Esophagus mucosa (tissue), 1 donor: ENCODE results near the gene CTU1. TPM values are rescaled to one million over a fixed set of nuclear protein-coding genes. Genes with fewer than 3 reads are reported as not detected.
"Not testable (repeated sequence)": the region's sequence is repeated elsewhere in the genome, so short reads cannot be mapped to it uniquely, and the experiment has no call there.

Source experiments
- ATAC-seq: fragments of 200-7000 bp; cut with Tn5 transposase; one replicate; pipeline ENCODE4 v1.9.1; 2020
- total RNA-seq: library from RNA; stranded (reverse); gene quantifications from one replicate; pipeline ENCODE4 v1.2.4, GENCODE V29; 2023
- donor health status: DM: yes; HTN: yes; CAD: no.

CTU1 gene
- total RNA-seq = 5.3 TPM

DNA sequence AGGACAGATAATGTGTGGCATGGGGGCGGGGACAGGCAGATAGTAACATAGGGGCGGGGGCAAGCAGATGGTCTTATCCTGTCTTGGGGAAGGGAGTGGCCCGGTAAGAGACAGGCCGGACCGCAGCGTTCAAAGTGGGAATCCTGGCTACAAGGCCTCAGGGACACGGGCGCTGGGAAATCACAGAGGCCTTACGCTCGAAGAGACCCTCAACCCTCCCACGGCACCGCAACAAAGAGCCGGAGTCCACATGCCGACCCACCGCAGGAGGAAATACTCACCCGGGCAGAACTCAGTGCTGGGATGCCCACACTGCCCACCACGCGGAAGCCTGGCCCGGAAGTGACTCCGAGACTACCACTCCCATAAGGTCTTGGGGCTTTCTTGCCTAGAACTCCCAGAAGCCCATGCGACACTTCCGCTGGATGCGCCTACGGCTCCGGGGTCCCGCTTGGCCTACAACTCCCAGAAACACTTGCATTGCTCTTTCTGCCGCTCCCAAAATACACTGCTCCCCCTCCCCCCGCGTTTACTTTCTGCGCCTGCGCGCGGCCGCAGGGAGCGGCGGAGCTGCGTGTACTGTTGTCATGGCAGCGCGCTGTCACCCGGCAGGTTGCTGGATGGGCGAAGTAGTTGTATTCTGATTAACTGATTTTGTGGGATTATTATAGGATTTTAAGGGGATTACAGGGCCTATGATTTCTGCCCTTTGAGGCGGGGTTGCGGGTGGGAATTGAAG is at the start of gene CTU1:
Gene CTU1, minus strand, starts transcription at position 344 of the 739 bp plus-strand sequence. CDS start 3,840 bp downstream, outside the sequence.
- ATAC-seq = peak; percentile 92

DNA sequence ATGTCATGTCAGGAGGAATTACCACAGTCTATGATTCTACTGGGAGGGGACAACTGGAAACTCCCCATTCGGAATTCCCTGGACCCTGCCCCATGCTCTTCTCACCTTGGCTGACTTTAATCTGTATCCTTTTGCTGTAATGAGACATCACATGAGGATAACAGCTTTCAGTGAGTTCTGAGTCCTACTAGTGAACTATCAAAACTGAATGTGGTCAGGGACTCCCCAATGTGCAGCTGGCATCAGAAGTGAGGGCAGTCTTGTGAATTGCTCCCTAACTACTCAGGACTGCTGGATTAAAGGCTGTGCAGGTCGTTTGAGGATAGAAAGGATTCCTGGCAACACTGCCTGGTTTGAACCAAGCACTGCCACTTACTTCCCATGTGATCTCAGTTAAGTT is 49.1 kb upstream of the CTU1 start:
- ATAC-seq = no peak

DNA sequence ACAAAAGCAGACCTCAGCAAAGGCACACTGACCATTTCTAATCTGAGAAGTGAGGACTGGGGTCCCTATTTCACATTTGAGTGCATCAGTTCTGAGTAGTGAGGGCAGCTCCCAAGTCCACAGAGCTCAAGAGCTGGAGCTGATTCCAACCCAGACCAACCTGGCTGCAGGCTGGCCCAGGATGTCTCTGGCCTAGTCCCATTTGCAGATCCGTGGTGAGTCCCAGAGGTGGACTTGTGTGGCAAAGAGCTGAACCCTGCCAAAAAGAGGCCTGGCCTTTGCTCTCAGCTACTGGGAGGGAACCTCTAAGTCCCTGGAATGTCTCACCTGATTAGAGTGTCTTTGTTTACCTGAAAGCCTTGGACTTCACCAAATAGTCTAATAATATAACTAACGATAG is 48.5 kb upstream of the CTU1 start:
- no peak for ATAC-seq

DNA sequence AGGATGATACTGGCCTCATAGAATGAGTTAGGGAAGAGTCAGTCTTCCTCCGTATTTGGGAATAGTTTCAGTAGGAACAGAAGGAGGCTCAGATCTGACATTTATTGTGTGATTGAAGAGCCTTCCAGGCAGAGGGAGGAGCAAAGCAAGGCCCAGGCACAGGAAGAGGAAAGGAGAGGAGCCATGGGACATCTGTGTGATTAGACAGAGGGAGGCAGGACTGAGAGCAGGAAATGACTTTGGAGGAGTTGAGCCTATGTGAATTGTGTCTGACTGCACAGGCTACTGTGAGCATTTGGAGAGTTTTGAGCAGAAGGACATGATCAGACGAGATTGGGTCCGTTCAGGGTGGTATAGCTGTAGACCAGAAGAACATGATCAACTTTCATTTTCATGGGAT is 42.4 kb upstream of the CTU1 start:
- no peak for ATAC-seq

DNA sequence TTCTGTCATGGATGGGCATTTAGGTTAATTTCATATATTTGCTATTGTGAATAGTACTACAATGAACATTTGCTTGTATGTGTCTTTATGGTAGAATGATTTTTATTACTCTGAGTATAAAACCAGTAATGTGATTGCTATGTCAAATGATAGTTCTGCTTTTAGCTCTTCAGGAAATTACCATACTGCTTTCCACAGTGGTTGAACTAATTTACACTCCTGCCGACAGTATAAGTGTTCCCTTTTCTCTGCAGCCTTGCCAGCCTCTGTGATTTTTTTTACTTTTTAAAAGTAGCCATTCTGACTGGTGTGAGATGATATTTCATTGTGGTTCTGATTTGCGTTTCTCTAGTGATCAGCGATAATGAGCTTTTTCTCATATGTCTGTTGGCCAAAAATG is 40.4 kb upstream of the CTU1 start:
- ATAC-seq = no peak

DNA sequence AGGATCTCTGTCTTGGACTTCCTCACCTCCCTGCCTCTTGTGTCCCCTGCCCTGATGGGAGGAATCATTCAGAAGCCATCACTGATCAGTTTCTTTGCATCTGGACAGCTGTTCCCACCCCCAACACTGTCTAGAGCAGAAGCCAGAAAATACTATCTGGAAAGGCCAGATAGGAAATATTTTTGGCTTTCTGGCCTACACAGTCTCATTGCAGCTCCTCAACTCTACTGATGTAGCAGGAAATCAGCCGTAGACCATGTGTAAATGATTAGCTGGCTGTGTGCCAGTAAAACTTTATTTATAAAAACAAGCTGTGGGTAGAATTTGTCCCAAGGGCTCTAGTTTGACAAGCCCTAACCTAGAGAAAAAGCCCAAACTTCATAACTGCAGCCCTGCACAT is 39.5 kb upstream of the CTU1 start:
- no peak for ATAC-seq

GRCh38 chr19:51146751-51147150 is 38.5 kb upstream of the CTU1 start:
- ATAC-seq = no peak

DNA sequence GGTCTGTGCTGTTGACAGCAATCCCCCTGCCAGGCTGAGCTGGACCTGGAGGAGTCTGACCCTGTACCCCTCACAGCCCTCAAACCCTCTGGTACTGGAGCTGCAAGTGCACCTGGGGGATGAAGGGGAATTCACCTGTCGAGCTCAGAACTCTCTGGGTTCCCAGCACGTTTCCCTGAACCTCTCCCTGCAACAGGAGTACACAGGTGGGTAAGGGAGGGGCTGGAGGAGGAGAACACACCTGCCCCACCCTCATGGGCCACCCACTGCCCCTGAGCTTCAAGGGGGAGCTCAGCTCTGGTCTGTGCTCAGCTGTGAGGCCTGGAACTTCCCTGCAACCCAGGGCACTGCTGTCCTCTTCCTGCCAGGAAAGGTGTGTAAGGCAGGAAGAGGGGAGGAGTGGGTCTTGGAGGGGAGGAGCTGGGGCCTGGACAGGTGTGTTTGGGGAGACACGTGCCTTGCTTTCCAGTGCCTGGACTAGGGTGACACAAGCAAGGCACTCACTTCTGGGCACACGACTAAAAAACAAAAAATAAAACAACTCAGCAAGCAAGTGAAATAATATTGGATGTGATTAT is 37.8 kb upstream of the CTU1 start:
- no peak for ATAC-seq

DNA sequence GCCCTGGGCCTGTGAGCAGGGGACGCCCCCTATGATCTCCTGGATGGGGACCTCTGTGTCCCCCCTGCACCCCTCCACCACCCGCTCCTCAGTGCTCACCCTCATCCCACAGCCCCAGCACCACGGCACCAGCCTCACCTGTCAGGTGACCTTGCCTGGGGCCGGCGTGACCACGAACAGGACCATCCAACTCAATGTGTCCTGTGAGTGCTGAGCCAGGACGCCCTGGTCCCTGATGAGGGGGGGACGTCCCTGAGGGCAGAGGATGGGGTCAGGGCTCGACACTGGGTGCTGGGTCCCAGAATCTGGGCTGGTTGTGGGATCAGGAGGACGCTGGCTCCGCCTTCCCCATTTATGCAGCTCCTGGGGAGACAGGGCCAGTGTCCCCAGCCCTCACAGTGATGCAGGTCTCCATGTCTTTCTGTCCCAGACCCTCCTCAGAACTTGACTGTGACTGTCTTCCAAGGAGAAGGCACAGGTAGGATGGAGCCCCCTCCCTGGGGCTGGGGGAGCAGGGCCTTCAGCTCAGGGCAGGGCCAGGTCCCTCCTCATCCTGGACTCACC is 36.4 kb upstream of the CTU1 start:
- no peak for ATAC-seq

DNA sequence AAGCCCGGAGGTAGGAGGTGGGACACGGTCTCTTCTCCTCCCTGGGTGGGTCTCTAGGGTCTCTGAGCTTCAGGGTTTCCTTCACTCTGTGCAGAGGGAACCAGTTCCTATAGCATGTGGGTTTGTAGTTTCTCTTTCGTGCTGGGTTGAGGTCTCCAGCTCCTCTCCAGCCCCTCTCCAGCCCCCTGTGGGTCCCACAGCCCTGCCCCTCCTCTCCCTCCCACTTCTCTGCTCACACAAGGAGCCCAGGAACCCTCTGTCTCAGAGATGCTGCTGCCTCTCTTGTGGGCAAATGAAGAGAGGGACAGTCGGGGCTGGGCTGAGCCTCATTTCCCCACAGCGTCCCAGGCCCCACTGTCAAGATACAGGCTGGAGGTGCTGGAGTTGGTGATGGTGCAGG is 35.3 kb upstream of the CTU1 start:
- no peak for ATAC-seq

GRCh38 chr19:51142809-51143475 is 34.7 kb upstream of the CTU1 start:
- not testable (repeated sequence) for ATAC-seq

DNA sequence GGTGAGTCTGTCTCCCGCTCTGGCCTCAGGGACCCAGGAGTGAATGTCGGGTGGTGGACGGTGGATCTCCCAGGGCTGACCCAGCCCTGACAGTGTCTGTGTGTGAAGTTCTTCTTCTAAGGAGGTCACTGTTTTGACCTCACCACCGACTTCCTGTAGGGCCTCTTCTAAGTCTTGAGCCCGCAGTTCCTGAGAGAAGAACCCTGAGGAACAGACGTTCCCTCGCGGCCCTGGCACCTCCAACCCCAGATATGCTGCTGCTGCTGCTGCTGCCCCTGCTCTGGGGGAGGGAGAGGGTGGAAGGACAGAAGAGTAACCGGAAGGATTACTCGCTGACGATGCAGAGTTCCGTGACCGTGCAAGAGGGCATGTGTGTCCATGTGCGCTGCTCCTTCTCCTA is 33.9 kb upstream of the CTU1 start, which contains the start of gene SIGLEC7:
Gene SIGLEC7, plus strand, starts transcription at position 183 of the 400 bp plus-strand sequence. Its CDS starts 69 bp downstream, at position 252.
- ATAC-seq = no peak

DNA sequence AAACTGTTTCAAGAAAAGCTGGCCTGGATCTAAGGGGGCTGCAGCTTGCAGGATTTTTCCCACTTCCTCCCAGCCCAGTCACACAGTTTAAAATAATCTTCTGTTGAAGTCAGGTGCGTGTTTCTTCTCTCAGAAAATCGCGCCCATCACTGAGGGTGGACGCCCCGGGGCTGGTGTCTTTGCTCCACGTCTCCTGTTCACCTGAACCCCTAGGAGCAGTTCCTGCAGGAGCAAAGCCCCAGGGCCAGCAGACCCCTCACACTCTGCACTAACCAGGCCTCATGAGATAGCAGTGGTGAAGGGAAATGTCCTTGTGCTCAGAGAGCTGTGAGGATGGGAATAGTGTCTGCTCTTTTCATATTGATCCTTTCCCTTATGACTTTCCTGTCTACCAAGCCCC is 33.0 kb upstream of the CTU1 start:
- no peak for ATAC-seq

GRCh38 chr19:51140441-51140840 is 32.2 kb upstream of the CTU1 start:
- no peak for ATAC-seq

- no peak for ATAC-seq
Observed at GRCh38 chr19:51139299-51140014, 31.2 kb upstream of the CTU1 start.

DNA sequence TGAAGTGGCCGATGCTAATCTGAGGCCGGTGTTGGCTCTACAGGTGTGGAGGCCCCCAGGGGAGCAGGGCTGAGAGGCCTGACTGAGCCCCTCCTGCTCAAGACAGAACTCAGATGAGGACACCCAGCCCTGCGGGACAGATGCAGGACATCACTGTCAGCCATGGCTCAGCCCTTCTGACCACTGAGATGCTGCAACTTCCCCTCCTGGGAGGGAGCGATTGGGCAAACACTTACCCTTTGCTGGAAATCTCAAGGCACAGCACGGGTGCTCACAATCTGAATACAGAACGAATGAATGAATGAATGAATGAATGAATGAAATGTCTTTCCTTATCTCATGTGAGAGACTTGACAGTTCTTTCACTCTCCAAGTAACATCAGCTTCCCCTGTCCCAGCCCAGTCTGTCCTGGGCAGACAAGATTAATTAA is 30.4 kb upstream of the CTU1 start:
- peak; percentile 27 for ATAC-seq

DNA sequence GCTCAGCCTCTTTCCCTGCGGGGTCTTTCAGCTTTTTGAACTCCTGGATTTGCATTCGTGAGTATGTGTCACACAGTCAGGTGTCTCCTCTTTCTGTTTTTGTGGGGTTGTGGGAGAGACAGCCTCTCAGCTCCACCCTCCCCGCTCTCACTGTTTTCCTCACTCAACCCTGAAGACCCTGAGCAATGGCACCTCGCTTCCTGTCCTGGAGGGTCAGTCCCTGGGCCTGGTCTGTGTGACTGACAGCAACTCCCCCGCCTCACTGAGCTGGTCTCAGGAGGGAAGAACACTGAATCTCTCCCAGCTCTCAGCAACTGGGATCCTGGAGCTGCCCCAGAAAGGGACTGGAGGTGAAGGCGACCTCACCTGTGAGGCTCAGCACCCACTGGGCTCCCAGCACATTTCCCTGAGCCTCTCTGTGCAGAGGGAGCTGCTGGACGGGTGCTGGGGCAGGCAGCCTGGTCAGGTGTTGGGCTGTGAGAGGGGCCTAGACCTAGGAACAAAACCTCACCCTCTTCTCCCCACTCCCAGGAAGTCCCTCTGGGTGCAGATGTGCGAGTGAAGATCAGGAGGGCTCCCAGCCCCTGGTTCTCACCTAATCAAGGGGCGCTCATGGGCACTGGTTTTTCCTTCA is 29.7 kb upstream of the CTU1 start:
- ATAC-seq = no peak

GRCh38 chr19:51136851-51137551 is 28.8 kb upstream of the CTU1 start:
- no peak for ATAC-seq

- no peak for ATAC-seq
Observed at GRCh38 chr19:51135986-51136762, 28.0 kb upstream of the CTU1 start.

DNA sequence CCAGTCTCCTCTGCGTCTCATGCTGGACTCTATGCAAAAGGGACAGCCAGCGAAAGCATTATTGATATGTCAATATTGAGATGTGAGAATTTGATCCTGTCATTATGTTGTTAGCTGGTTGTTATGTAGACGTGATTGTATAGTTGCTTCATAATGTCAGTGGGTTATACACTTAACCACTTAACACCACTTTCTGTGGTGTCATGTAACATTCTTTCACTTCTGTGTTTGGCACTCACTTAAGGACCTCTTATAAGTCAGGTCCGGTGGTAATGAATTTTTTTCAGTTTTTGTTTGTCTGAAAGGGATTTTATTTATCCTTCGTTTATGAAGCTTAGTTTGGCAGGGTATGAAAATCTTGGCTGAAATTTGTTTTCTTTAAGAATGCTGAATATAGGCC is 26.8 kb upstream of the CTU1 start:
- ATAC-seq = no peak
